CD14-positive monocyte (primary cell): ENCODE measurements around the gene MMRN2. TPM values are rescaled to one million over a fixed set of nuclear protein-coding genes. Genes with fewer than 3 reads are reported as not detected.

Experiments
- DNase-seq, 3 donors: peaks; one replicate each; pipeline ENCODE4 v3.0.0-alpha.2; 2011 to 2022
- H2AFZ ChIP-seq: 2 replicates; pipeline ENCODE4 v1.6.0; 2012; ENCODE audit warnings: mild to moderate bottlenecking, low read depth, low read length, inconsistent platforms; ENCODE audit not compliant: insufficient read depth, poor library complexity, severe bottlenecking
- H3K27ac ChIP-seq, 2 donors: 1 replicate in 1 of 2; 2 replicates in 1 of 2; pipeline ENCODE4 v1.5.1; 2012 to 2013; ENCODE audit warnings: low read length in 2 of 2, control low read depth in 1 of 2, inconsistent platforms in 1 of 2, low read depth in 1 of 2, mild to moderate bottlenecking in 1 of 2
- H3K27me3 ChIP-seq, 2 donors: one replicate each; pipeline versions ENCODE4 v1.6.0 to v1.6.1; 2011 to 2013; ENCODE audit warnings: low read length in 2 of 2; ENCODE audit not compliant: control insufficient read depth in 2 of 2, insufficient read depth in 2 of 2
- H3K36me3 ChIP-seq, 2 donors: replicated peaks in 1 of 2; 1 replicate in 1 of 2; 2 replicates in 1 of 2; pipeline versions ENCODE4 v1.5.1 to v1.6.1; 2012 to 2013; ENCODE audit warnings: low read length in 2 of 2, control low read depth in 1 of 2, inconsistent platforms in 1 of 2, mild to moderate bottlenecking in 1 of 2; ENCODE audit not compliant: insufficient read depth in 2 of 2, control insufficient read depth in 1 of 2
- H3K4me1 ChIP-seq, 2 donors: 1 replicate in 1 of 2; 2 replicates in 1 of 2; pipeline versions ENCODE4 v1.5.1 to v1.6.1; 2012 to 2013; ENCODE audit warnings: low read length in 2 of 2, control low read depth in 1 of 2, inconsistent platforms in 1 of 2, mild to moderate bottlenecking in 1 of 2, moderate library complexity in 1 of 2; ENCODE audit not compliant: insufficient read depth in 2 of 2, control insufficient read depth in 1 of 2
- H3K4me2 ChIP-seq: replicated peaks from 2 replicates; pipeline ENCODE3; 2012; ENCODE audit warnings: low read length, moderate library complexity, mild to moderate bottlenecking; ENCODE audit not compliant: poor library complexity, severe bottlenecking; ENCODE audit errors: extremely low read depth
- H3K4me3 ChIP-seq, 3 experiments: fragments of 200-600 bp in 1 of 3; sonication (generic) in 1 of 3; replicated peaks in 1 of 3; 1 replicate in 2 of 3; 2 replicates in 1 of 3; pipeline ENCODE4 v1.5.1; 2011 to 2013; ENCODE audit warnings: low read length in 3 of 3, mild to moderate bottlenecking in 3 of 3, control low read depth in 2 of 3, low read depth in 2 of 3, inconsistent platforms in 1 of 3, moderate library complexity in 1 of 3
- H3K79me2 ChIP-seq: 2 replicates; pipeline ENCODE4 v1.6.0; 2012; ENCODE audit warnings: mild to moderate bottlenecking, control low read depth, inconsistent platforms, low read length, moderate library complexity; ENCODE audit not compliant: insufficient read depth
- H3K9ac ChIP-seq: 2 replicates; pipeline ENCODE4 v1.6.0; 2017; ENCODE audit warnings: low read length, mild to moderate bottlenecking; ENCODE audit not compliant: insufficient read depth, poor library complexity, severe bottlenecking
- H3K9me3 ChIP-seq, 2 donors: replicated peaks in 1 of 2; 1 replicate in 1 of 2; 2 replicates in 1 of 2; pipeline versions ENCODE4 v1.5.1 to v1.6.1; 2012 to 2013; ENCODE audit warnings: low read length in 2 of 2, control low read depth in 1 of 2; ENCODE audit not compliant: control insufficient read depth in 1 of 2, insufficient read depth in 1 of 2
- H4K20me1 ChIP-seq: 2 replicates; pipeline ENCODE4 v1.6.0; 2012; ENCODE audit warnings: mild to moderate bottlenecking, low read length, control low read depth, moderate library complexity; ENCODE audit not compliant: insufficient read depth
- H3K27ac Mint-ChIP-seq, 7 donors: one replicate each; pipeline ENCODE4 v1.8.0; 2020; ENCODE audit warnings: mild to moderate bottlenecking in 7 of 7, mixed read lengths in 7 of 7, moderate library complexity in 6 of 7, inconsistent platforms in 2 of 7
- H3K27me3 Mint-ChIP-seq, 3 donors: one replicate each; pipeline ENCODE4 v1.8.0; 2021 to 2022; ENCODE audit warnings: low read depth in 3 of 3, mild to moderate bottlenecking in 3 of 3, mixed read lengths in 3 of 3, moderate library complexity in 3 of 3, inconsistent platforms in 1 of 3
- H3K36me3 Mint-ChIP-seq, 2 donors: one replicate each; pipeline ENCODE4 v1.8.0; 2020; ENCODE audit warnings: mixed read lengths in 2 of 2, inconsistent platforms in 1 of 2, mild to moderate bottlenecking in 1 of 2
- H3K4me1 Mint-ChIP-seq: one replicate; pipeline ENCODE4 v1.8.0; 2020; ENCODE audit warnings: mild to moderate bottlenecking, mixed read lengths
- H3K4me3 Mint-ChIP-seq, 2 donors: one replicate each; pipeline ENCODE4 v1.8.0; 2020; ENCODE audit warnings: mild to moderate bottlenecking in 2 of 2, mixed read lengths in 2 of 2, moderate library complexity in 1 of 2
- H3K9me3 Mint-ChIP-seq, 7 donors: one replicate each; pipeline ENCODE4 v1.8.0; 2020 to 2022; ENCODE audit warnings: mixed read lengths in 7 of 7, mild to moderate bottlenecking in 6 of 7, moderate library complexity in 6 of 7, inconsistent platforms in 2 of 7
- CTCF ChIP-seq: fragments of 200-600 bp; IDR thresholded peaks from one replicate; pipeline ENCODE4 v1.8.0; 2022; ENCODE audit warnings: antibody characterized with exemption, mild to moderate bottlenecking
- WGBS: methylation state at CpG from one replicate; pipeline ENCODE4 v1.1.5; 2013; ENCODE audit warnings: missing lambda C conversion rate; ENCODE audit not compliant: insufficient coverage; 5-methylcytosine and 5-hydroxymethylcytosine counted together
- intact Hi-C, 2 donors: fragments of 100-400 bp; cut with micrococcal nuclease; formaldehyde crosslinking; loops; one replicate each; pipeline versions ENCODE4 v1.15.0 to v1.15.1; 2023
- polyA plus RNA-seq, 3 donors: library from polyadenylated mRNA; depleted of rRNA in 1 of 3; unstranded in 2 of 3; stranded (reverse) in 1 of 3; fragments of 300-500 nt in 2 of 3; fragments of >200 nt in 1 of 3; fragmentation: Illumina TruSeq in 2 of 3; gene quantifications; 1 replicate in 2 of 3; 2 replicates in 1 of 3; pipeline ENCODE4 v1.2.3, GENCODE V29; 2012 to 2021

The MMRN2 gene
- polyA plus RNA-seq, 3 donors = 0.07 to 1.8 TPM; not detected in 1

GRCh38 chr10:86952106-86952505 lies 5.3 kb downstream of the MMRN2 start:
- peaks cover 7 to 12% of the 10 kb centered on the region in 2 donors for H3K4me1 ChIP-seq
- H4K20me1 ChIP-seq = no peaks in the 10 kb centered on the region
- TF ChIP-seq CTCF = no peak
- H3K36me3 ChIP-seq = no peaks in the 10 kb centered on the region
- no peaks in the 10 kb centered on the region for H3K79me2 ChIP-seq
- no peak overlapping the region for H2AFZ ChIP-seq
- Mint-ChIP-seq H3K4me3 (no peak overlapping the region), H3K4me1 (peaks cover 9% of the 10 kb centered on the region), H3K9me3 (peaks cover 19 to 32% (median 27%) of the 10 kb centered on the region in 7 donors), H3K27ac (no peak overlapping the region), H3K36me3 (peaks cover 0 to 6% of the 10 kb centered on the region in 2 donors), H3K27me3 (peaks cover 4 to 11% (median 6%) of the 10 kb centered on the region in 3 donors)
- H3K4me3 ChIP-seq = no peak overlapping the region
- 100% methylated on average over 5 of the region's 7 CpGs for WGBS
- H3K9me3 ChIP-seq = peaks cover 12 to 24% of the 10 kb centered on the region in 2 donors
- no peak overlapping the region for H3K9ac ChIP-seq
- H3K4me2 ChIP-seq = no peak overlapping the region
- H3K27me3 ChIP-seq = no peaks in the 10 kb centered on the region
- DNase-seq = no peak
- no peak overlapping the region for H3K27ac ChIP-seq
- intact Hi-C loops = no loop called here

GRCh38 chr10:86951184-86951761 lies 6.1 kb downstream of the MMRN2 start:
- Histone ChIP-seq H2AFZ (no peak overlapping the region), H3K9me3 (peaks cover 12 to 24% of the 10 kb centered on the region in 2 donors), H4K20me1 (no peaks in the 10 kb centered on the region), H3K4me1 (peaks cover 7 to 11% of the 10 kb centered on the region in 2 donors), H3K27me3 (no peaks in the 10 kb centered on the region), H3K4me2 (no peak overlapping the region), H3K9ac (no peak overlapping the region), H3K4me3 (no peak overlapping the region), H3K36me3 (no peaks in the 10 kb centered on the region), H3K27ac (no peak overlapping the region), H3K79me2 (no peaks in the 10 kb centered on the region)
- Mint-ChIP-seq H3K36me3 (peaks cover 0 to 6% of the 10 kb centered on the region in 2 donors), H3K4me3 (no peak overlapping the region), H3K27me3 (peaks cover 4 to 12% (median 8%) of the 10 kb centered on the region in 3 donors), H3K4me1 (peaks cover 9% of the 10 kb centered on the region), H3K9me3 (peaks cover 19 to 32% (median 27%) of the 10 kb centered on the region in 7 donors), H3K27ac (no peak overlapping the region)
- intact Hi-C loops = no loop called here
- no peak for TF ChIP-seq CTCF
- no peak for DNase-seq
